Measurements from ENCODE around the gene ABCD4. TPM values are rescaled to one million over a fixed set of nuclear protein-coding genes. Genes with fewer than 3 reads are reported as not detected.
"Not testable (repeated sequence)": the region's sequence is repeated elsewhere in the genome, so short reads cannot be mapped to it uniquely, and the experiment has no call there.

Gene ABCD4
- total and polyA plus RNA-seq, 9 donors = 33.5 to 54.4 (median 45.8) TPM

GRCh38 chr14:74281069-74281468 lies 21.7 kb downstream of the ABCD4 start:
- H3K4me1 ChIP-seq (ENCODE audit: insufficient read depth) = no peaks in the 10 kb centered on the region
- DNase-seq = no peak
- no peaks in the 10 kb centered on the region for H3K27me3 ChIP-seq
- no peak for TF ChIP-seq CTCF (IDR thresholded peaks at IDR 0.05)
- TF ChIP-seq EP300 (IDR thresholded peaks at IDR 0.05) = no peak
- no peak for TF ChIP-seq POLR2A (IDR thresholded peaks at IDR 0.05)
- intact Hi-C loops (cut with DNase I) = no loop called here
- 91 to 97% (median 96%) methylated on average over 2 of the region's 2 CpGs for WGBS, 3 donors
- no peak overlapping the region for H3K27ac ChIP-seq
- no peaks in the 10 kb centered on the region for H3K36me3 ChIP-seq
- H3K4me3 ChIP-seq = no peak overlapping the region
- no peaks in the 10 kb centered on the region for H3K9me3 ChIP-seq

DNA sequence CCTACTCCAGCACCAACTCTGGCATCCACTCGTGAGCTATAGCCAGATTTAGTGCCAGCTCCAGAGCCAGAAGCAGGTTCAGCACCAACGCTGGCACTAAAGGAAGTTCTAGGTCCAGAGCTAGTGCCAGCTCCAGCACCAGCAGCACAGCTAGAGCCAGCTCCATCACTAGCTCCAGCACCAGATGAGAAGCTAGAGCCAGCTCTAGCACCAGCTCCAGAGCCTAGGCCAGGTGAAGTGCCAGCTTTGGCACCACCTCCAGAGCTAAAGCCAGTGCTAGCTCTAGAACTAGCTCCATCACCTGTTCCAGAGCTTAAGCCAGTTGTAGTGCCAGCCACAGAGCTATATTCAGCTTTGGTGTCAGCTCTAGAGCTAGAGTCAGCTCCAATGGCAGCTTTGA lies 24.7 kb downstream of the ABCD4 start:
- TF ChIP-seq POLR2A (IDR thresholded peaks at IDR 0.05) = no peak
- TF ChIP-seq CTCF (IDR thresholded peaks at IDR 0.05) = no peak
- no peak for TF ChIP-seq EP300 (IDR thresholded peaks at IDR 0.05)
- Histone ChIP-seq H3K36me3 (no peaks in the 10 kb centered on the region), H3K4me1 (ENCODE audit: insufficient read depth) (no peaks in the 10 kb centered on the region), H3K9me3 (no peaks in the 10 kb centered on the region), H3K4me3 (no peak overlapping the region), H3K27ac (no peak overlapping the region), H3K27me3 (no peaks in the 10 kb centered on the region)
- 75 to 92% (median 83%) methylated on average over 2 of the region's 2 CpGs for WGBS, 3 donors
- no peak for DNase-seq
- intact Hi-C loops (cut with DNase I) = no loop called here

- WGBS, 3 donors = 71 to 76% (median 74%) methylated on average over 6 of the region's 6 CpGs
- H3K27ac ChIP-seq = no peak overlapping the region
- no peak for DNase-seq
- TF ChIP-seq CTCF (IDR thresholded peaks at IDR 0.05) = no peak
- TF ChIP-seq EP300 (IDR thresholded peaks at IDR 0.05) = no peak
- TF ChIP-seq POLR2A (IDR thresholded peaks at IDR 0.05) = no peak
- no peaks in the 10 kb centered on the region for H3K36me3 ChIP-seq
- no peaks in the 10 kb centered on the region for H3K27me3 ChIP-seq
- intact Hi-C loops (cut with DNase I) = no loop called here
- no peak overlapping the region for H3K4me3 ChIP-seq
- H3K9me3 ChIP-seq = no peaks in the 10 kb centered on the region
- no peaks in the 10 kb centered on the region for H3K4me1 ChIP-seq (ENCODE audit: insufficient read depth)
Measured at GRCh38 chr14:74275241-74275841, 27.4 kb downstream of the ABCD4 start.

- whole genome bisulfite sequencing, 3 donors = 80 to 91% (median 84%) methylated on average over 1 of the region's 1 CpG
Measured at GRCh38 chr14:74271365-74271764, 31.4 kb downstream of the ABCD4 start.

GRCh38 chr14:74270382-74271177 lies 32.2 kb downstream of the ABCD4 start:
- H3K27me3 ChIP-seq; H3K4me1 ChIP-seq (ENCODE audit: insufficient read depth); H3K36me3 ChIP-seq; H3K27ac ChIP-seq; H3K4me3 ChIP-seq; DNase-seq; intact Hi-C loops (cut with DNase I); H3K9me3 ChIP-seq: not testable (repeated sequence)
- 54 to 61% (median 58%) methylated on average over 14 of the region's 14 CpGs for WGBS, 3 donors

More at GRCh38 chr14:74271365-74271764, 31.4 kb downstream of the ABCD4 start:
- Histone ChIP-seq H3K27me3 (no peaks in the 10 kb centered on the region), H3K27ac (no peak overlapping the region), H3K9me3 (no peaks in the 10 kb centered on the region), H3K36me3 (no peaks in the 10 kb centered on the region), H3K4me1 (ENCODE audit: insufficient read depth) (no peaks in the 10 kb centered on the region), H3K4me3 (no peak overlapping the region)
- no peak for TF ChIP-seq POLR2A (IDR thresholded peaks at IDR 0.05)
- TF ChIP-seq EP300 (IDR thresholded peaks at IDR 0.05) = no peak
- no peak for TF ChIP-seq CTCF (IDR thresholded peaks at IDR 0.05)
- intact Hi-C loops (cut with DNase I) = no loop called here
- no peak for DNase-seq
